MM.1S (cell line): ENCODE data around the gene DOLPP1.

Experiments used
- EZH2 ChIP-seq: fragments of 300-600 bp; sonication (generic); optimal IDR thresholded peaks from 2 replicates; pipeline ENCODE3; 2017; ENCODE audit warnings: low read depth, mild to moderate bottlenecking, antibody characterized with exemption, low read length, mixed read lengths
- EZH2phosphoT487 ChIP-seq: fragments of 300-600 bp; sonication (generic); IDR thresholded peaks from 2 replicates; pipeline ENCODE4 v1.6.1; 2018; ENCODE audit warnings: antibody characterized with exemption, low read length
- TF ChIP-seq, protein P1 (sequence below): fragments of 300-600 bp; sonication (generic); IDR thresholded peaks from 2 replicates; pipeline ENCODE4 v1.5.1; 2016; ENCODE audit warnings: antibody characterized with exemption, low read length, mixed read lengths

DNA sequence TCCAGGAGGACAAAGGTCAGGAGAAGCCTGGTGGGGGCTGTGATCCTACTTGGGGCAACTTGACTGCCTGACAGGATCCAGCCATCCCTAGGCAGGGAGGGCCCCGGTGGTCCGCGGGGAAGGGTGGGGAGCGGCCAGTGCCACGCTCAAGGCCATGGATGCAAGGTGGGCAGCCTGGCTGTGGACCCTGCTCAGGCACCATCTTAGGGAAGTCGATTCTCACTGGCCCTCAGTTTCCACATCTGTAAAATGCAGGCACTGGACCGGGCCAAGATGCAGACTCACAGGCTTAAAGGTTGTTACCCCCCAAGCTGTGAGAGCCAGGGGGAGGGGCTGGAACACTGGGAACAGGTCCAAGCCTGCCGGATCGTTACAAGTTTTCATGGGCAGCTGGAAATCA is 8.7 kb upstream of the DOLPP1 start:
- TF ChIP-seq, protein P1, sequence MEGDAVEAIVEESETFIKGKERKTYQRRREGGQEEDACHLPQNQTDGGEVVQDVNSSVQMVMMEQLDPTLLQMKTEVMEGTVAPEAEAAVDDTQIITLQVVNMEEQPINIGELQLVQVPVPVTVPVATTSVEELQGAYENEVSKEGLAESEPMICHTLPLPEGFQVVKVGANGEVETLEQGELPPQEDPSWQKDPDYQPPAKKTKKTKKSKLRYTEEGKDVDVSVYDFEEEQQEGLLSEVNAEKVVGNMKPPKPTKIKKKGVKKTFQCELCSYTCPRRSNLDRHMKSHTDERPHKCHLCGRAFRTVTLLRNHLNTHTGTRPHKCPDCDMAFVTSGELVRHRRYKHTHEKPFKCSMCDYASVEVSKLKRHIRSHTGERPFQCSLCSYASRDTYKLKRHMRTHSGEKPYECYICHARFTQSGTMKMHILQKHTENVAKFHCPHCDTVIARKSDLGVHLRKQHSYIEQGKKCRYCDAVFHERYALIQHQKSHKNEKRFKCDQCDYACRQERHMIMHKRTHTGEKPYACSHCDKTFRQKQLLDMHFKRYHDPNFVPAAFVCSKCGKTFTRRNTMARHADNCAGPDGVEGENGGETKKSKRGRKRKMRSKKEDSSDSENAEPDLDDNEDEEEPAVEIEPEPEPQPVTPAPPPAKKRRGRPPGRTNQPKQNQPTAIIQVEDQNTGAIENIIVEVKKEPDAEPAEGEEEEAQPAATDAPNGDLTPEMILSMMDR, result no peak
- no peak for TF ChIP-seq EZH2phosphoT487
- TF ChIP-seq EZH2, result no peak
